SK-N-MC (cell line): ENCODE results near the gene DHX15.

Source experiments
- EZH2 ChIP-seq: fragments of 200-600 bp; sonication (generic); IDR thresholded peaks from one replicate; pipeline ENCODE4 v1.6.1; 2017; ENCODE audit warnings: antibody characterized with exemption
- POLR2AphosphoS5 ChIP-seq: IDR thresholded peaks from 2 replicates; pipeline ENCODE4 v1.6.1; 2012; ENCODE audit warnings: mild to moderate bottlenecking, low read depth, low read length, borderline replicate concordance

GRCh38 chr4:24497221-24497620 lies 87.1 kb downstream of the DHX15 start:
- TF ChIP-seq EZH2: no peak
- TF ChIP-seq POLR2AphosphoS5: no peak
